Activated CD4-positive, alpha-beta T cell treated with anti-CD3 and anti-CD28 coated beads, Interleukin-2, Interleukin-6, amounts not matched to agents 100 ng/mL and 50 ng/mL, durations not matched to agents 16 hours and 8 hours (primary cell): Measurements from ENCODE around the gene IGF2BP1.
"Not testable (repeated sequence)": the region's sequence is repeated elsewhere in the genome, so short reads cannot be mapped to it uniquely, and the experiment has no call there.

ENCODE experiments used
- DNase-seq: peaks from one replicate; pipeline ENCODE4 v3.0.0-alpha.2; 2020

IGF2BP1 gene

DNA sequence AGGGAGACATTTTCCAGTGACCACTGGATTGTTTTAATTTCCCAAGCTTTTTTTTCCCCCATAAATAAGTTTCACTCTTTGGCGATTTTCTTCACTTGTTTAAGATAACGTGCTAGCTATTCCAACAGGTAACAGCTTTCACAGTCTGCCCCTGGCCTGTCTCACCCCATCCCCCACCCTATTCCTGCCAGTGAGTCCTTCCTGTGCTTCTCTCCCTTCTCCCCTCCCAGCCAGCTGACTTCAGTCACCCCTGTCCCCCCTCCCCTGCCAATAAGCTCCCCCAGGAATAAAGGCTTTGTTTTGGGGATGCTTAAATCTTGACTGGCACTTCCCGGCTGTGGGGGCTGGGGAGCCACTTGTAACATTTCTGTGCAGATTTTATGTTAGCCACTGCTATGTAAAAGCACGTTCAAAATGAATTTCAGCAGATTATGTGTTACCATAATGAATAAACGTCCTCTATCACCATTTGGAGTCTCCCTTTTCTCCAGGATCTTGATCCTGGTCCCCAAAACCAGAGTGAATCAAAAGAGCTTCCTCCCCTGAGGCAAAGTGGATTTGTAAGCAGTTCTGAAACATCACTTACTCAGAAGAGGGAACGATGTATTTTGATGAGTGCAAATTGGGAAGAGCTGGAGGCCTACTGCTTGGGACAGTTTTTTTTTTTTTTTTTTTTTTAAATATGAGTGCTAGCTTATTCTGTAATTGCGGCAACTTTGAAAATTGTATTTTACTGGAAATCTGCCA, 58.2 kb downstream of the IGF2BP1 start:
- DNase-seq, result no peak

DNA sequence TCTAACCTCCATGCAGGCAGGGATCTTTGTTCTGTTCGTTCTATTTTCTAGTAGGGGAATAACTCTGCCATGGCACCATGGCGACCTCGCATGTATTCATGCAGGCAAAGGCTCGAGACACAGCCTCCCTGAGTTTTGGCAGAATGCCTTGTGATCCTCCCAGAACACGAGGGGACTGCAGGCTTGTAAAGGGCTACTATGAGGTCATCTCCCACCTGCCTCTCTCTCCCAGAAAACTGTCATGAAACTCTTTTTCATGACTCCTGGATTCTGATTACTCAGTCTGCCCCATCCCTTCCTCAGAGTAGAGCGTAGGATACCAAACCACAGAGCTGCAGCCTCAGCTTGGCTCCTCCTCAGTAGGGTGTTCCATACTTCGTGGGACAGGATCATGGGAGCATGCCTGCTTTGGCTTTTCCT, 64.3 kb downstream of the IGF2BP1 start:
- no peak for DNase-seq

DNA sequence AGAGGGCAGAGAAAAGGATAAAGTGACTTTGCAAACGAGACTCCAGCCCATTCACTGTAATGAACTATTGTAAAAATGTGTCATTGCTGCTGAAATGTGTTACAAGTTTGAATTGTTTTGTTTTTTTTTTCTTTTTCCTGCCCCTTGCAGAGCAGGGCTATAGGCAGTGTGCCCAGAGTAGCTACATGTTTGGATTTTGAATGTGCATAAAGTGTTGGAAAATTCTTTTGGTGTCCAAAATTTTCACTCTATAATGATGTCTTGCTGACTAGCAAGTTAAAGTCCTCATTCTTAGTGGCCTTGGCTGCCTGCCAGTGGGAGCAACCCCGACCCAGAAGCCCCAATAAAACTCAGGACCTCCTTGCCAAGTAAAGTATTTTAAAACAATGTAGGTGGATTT, 66.5 kb downstream of the IGF2BP1 start:
- DNase-seq, result no peak

DNA sequence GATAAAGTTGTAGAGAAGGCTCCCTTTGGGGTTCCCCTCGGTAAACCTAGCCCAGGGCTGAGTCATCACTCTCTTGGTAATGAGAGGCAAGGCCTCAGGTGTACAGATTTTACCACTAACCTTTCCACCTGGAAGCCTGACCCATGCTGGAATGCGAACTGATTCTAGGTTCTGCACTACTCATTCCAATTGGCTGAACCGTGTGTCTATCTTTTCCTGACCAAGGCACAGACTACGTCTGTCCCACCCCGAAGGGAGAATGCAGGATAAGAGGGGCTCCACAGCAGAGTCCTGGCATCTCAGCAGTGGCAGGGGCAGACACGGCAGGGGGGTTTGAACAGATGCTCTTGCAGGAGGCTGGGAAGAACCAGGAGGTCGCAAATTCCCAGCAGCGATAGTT, 70.0 kb downstream of the IGF2BP1 start:
- no peak for DNase-seq

DNA sequence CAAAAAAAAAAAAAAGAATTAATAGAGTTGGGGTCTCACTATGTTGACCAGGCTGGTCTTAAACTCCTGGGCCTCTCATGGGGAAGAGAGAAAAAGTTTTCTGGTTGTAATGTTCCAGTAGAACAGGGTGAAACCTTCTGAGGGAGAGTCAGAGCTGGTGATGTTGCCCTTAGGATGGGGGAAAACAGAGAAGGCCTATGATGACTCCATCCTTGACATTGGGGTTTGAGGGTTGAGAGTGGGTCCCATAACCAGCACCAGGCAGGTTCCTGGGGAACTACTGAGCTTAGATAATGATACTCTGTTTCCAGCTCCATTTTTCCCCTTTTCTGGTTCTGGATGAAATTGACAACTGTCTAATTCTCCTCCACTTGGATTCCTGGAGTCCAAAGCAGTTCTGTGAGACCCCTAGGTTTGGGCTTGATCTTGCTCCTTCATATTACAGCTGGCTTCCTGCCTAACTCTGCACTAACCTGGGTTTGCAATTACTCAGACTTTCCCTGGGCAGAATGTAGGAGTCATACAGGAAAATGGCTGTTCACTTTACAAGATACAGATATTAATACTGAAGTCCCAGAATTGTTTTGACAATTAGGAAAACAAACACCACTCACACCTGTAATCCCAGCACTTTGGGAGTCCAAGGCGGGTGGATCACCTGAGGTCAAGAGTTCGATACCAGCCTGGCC, 72.5 kb downstream of the IGF2BP1 start:
- no peak for DNase-seq

DNA sequence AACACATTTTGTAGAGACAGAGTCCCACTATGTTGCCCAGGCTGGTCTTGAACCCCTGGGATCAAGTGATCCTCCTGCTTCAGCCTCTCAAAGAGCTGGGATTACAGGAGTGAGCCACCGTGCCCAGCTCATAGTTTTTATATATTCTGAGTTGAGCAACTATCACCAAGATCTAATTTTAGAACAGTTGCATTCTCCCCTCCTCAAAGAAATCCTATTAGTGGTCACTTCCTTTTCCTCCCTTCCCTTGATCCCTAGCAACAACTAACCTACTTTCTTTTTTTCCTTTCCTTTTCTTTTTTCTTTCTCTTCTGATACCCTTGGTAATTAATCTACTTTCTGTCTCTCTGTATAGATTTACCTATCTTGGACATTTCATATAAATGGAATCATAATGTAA, 73.9 kb downstream of the IGF2BP1 start:
- DNase-seq, result no peak

DNA sequence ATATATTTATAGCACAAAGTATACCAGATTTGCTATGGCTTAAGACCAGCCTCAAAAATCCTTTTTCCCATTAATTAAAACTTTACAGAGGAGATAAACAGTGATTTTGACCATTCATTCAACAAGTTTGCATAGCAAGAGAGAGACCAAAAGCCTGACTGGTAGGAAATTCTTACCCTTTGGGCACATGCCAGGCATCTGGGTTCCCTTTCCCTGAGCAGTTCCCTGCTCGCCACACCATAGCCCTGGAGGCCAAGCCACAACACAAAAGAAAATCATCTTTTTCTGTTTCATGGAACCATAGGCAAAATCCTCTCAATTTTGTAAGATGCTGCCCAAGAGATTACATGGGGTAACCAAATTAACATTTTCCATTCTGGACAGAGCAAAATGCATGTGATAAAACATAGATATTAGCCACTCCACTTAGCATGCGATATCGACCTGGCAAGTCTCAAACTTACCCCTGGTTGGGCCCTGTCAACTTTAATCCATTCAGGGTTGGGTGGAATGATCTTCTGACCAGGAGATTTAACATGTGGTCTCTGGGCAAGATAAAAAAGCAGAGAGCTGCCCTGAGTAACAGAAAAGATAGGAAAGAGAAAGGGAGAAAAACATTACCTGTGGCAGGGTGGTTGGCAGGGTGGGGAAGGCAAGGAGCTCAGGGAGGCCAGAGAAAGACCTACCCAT, 77.8 kb downstream of the IGF2BP1 start:
- no peak for DNase-seq

DNA sequence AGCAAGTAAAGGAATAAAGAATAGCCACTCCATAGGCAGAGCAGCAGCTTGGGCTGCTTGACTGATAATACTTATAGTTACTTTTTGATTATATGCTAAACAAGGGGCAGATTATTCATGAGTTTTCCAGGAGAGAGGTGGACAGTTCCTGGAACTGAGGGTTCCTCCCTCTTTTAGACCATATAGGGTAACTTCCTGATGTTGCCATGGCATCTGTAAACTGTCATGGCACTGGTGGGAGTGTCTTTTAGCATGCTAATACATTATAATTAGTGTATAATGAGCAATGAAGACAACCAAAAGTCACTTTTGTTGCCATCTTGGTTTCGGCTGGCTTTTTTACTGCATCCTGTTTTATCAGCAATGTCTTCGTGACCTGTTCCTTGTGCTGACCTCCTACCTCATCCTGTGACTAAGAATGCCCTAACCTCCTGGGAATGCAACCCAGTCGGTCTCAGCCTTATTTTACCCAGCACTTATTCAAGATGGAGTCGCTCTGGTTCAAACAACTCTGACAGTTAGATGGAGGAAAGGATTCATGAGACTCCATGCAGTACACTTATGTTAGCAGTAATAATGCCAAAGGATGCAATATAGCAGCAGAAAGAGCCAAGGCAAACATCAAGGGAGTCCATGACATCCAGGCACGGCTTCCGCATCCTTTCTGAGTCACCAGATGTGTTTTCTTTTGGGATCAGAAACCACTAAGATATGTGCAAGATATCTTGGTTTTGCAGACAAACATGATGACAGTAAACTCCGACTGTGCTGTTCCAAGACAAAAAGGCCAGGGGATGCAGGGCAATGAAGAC, 79.6 kb downstream of the IGF2BP1 start:
- DNase-seq, result no peak

DNA sequence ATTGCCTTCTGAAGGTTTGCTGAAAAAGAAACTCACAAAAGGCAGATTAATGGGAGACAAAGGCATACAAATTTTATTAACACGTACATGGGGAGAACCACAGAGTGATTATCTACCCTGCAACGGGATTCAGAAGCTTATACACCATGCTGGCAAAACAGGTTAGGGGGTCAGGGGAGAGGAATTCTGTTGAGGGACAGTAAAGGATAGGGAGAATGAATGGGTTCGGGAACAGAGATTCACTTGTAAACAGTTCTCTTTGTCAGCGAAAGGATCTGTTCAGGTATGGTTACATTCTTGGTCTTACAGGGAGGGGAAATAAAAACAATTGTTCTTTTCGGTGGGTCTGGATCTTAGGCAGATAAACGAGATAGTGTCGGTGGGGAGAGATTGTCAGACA, 81.1 kb downstream of the IGF2BP1 start:
- no peak for DNase-seq

DNA sequence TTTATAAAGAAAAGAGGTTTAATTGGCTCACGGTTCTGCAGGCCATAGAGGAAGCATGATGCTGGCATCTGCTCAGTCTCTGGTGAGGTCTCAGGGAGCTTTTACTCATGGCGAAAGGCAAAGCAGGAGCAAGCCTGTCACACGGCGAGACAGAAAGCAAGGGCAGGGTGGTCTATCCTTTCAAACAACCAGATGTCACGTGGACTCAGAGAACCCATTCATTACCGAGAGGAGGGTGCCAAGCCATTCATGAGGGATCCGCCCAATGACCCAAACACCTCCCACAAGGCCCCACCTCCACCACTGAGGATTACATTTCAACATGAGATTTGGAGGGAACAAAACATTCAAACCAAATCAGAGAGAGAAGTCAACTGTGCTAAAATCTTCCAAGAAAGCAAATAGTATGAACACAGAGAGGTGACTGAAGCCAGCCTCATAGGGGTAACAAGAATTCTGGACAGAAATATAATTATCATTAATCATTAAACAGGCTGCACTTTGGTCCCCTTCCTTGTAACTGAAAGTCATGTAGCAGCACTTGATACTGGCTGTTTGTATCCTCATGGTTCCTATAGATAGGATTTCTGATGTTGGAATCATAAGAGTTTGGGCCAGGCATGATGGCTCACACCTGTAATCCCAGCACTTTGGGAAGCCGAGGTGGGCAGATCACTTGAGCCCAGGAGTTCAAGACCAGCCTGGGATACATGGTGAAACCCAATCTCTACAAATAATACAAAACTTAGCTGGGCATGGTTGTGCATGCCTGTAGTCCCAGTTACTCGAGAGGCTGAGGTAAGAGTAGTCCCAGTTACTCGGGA, 82.9 kb downstream of the IGF2BP1 start:
- no peak for DNase-seq

DNA sequence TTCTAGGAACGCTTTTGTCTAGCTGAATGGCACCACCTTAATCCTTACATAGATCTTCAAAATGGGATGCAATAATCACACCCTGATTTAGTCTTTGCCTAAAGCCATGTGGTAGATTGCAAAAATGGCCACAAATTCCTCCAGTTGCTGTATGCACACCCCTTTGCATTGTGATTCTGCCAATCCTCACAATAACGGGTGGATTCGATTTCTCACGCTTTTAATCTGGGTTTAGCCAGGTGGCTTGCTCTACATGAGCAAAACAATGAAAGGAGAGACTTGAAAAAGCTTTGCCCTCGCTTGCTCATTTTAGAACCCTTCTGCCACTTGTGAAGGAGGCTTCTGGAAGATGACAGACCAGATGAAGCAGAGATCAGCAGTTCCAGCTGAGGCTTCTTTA, 85.0 kb downstream of the IGF2BP1 start:
- DNase-seq, result no peak

DNA sequence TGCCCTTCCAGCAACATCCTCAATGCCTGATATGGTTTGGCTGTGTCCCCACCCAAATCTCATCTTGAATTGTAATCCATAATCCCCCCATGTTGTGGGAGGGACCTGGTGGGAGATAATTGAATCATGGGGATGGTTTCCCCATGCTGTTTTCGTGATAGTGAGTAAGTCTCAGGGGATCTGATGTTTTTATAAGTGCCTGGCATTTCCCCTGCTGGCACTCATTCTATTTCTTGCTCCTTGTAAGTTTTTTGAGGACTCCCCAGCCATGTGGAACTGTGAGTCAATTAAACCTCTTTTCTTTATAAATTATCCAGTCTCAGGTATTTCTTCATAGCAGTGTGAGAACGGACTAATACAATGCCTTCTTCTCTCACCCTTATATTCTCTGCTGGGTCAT, 87.9 kb downstream of the IGF2BP1 start:
- DNase-seq, result not testable (repeated sequence)

DNA sequence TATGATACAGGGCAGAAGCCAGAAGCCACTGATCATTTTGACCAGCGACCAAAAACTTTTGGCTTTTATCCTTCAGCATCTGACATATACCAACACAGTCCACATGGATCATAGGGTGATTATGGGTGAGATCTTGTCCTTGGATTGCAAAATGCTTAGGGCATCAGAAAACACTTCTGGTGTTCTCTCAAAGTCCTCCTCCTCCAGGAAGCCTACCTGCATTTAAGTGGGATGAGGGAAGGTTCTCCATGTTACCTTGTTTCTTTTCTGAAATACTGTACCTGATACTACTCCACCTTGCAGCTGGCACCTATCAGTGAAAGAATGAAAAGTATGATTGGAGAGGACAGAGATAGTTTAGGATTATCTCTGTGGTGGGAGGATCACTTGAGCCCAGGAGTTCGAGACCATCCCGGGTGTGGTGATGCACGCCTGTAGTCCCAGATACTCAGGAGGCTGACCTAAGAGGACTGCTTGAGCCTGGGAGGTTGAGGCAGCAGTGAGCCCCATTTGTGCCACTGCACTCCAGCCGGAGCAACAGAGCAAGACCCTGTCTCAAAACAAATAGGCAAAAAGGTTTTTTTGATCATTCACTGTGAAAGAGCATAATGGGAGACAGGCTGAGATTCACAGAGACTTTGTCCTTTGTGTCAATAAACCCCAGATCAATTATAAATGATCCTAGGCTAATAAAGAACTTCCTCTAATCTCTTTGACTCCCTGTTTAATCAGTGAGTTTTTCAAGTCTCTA, 88.6 kb downstream of the IGF2BP1 start:
- DNase-seq, result no peak

DNA sequence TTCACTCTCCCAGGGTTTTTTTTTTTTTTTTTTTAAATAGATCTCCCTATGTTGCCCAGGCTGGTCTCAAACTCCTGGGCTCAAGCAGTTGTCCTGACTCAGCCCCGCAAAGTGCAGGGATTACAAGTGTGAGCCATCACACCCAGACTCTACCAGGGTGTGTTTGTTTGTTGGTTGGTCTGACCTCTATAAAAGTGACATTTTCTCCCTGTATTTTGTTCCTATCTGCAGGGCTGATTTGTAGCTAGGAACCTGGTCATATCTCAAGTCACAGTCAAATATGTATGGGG, 89.1 kb downstream of the IGF2BP1 start:
- DNase-seq, result no peak

DNA sequence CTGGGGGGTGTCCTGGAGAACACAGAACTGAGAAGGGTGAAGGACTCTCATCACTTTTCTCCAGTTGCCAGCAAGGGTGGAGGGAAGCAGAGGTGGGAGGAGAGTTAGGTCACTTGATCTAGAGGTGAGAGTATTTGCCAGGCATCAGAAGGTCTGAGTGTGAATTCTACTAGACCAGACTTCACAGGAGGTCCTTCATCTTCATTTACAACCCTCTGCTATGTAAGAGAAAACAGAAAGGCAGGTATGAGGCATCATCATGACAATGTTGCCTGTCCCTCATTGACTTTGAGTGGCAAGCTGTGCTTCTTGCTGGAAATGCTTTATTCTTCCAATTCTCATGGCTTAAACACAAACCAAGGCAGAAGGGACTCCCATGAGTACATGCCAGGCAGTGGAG, 89.5 kb downstream of the IGF2BP1 start:
- no peak for DNase-seq

DNA sequence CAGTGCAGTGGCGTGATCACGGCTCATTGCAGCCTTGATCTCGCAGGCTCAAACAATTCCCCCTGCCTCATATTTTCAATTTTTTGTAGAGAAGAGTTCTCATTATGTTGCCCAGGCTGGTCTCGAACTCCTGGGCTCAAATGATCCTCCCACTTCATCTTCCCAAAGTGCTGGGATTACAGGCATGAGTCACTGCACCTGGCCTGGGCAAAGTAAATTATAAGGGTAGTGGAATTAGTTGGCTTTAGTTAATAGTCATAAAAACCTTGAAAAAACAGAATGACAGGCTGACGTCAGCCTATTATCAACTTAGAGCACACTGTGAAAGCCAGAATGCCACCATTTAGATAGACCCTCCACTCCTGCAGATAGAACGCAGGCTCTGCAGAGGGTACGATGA, 91.9 kb downstream of the IGF2BP1 start:
- DNase-seq, result no peak

DNA sequence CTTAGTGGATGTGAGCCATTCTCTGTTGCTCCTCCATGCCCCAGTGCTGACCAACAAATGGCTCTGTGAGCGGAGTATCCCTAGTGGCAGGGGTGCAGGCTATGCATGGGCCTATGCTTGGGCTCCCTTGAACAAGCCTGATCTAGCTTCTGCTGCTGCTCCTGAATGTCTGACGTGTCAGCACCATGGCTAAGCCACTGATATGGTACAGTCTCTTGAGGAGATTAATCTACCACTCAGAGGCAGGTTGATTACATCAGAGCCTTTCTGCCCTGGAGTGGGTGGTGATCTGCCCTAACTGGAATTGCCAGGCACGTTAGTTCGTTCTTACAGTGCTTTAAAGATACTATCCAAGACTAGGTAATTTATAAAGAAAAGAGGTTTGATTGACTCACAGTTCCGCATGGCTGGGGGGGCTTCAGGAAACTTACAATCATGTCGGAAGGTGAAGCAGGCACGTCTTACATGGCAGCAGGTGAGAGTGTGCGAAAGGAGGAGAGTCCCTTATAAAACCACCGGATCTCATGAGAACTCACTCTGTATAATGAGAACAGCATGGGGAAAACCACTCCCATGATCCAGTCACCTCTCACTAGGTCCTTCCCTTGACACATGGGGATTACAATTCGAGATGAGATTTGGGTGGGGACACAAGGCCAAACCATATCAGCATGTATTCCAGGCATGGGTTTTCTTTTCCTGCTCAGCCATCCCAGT, 93.9 kb downstream of the IGF2BP1 start:
- DNase-seq, result no peak

DNA sequence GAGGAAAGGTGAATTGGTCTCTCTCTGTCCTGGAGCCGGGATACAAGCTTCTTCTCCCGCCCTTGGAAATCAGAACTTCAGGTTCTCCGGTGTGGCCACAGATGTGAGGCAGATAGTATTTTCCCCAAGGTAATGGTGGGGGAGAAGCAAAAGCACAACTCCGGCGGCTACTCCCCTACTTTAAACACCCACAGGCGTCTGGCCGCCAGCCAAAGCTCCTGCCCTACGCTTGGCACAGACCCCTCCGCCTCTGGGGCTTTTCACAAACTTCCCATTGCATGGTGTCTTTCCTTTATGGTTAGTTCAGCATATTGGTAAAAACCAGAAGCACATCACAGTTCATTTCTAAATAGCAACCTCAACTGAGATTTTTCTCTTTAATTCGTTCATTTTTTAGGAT, 95.9 kb downstream of the IGF2BP1 start:
- DNase-seq, result no peak

DNA sequence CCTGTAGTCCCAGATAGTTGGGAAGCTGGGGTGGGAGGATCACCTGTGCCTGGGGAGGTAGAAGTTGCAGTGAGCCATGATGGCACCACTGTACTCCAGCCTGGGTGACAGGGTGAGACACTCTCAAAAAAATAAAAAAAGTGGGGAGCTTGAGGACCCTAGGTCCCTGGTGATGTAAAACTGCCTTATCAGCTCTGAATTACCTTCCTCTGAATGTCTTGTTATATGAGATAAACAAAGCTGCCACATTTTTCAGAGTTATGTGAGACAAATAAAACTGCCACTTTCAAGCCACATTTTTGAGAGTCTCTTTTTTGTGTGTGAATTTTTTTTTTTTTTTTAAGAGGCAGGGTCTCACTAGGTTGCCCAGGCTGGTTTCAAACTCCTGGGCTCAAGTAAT, 103.4 kb downstream of the IGF2BP1 start:
- DNase-seq, result no peak

DNA sequence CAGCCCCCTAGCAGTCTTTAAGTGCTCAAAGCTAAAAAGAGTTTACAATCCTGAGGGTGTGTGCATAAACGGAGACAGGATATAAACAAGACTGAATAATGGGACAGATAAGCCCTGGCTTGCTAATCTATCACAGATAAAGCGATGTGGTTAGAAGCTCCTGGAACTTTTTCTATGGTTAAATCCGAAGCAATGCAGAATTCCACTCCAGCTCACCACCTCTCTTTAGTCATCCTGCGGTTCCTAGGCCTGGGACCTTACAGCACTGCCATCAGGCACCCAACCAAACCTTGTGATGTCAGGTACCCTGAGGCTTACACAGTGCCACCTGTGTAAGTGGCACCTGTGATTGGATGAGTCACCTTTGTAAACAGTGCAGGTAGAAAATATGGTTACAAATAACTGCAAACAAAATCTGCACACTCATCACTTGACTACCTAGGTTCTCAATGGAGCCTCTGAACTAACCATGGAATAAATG, 103.9 kb downstream of the IGF2BP1 start:
- DNase-seq, result no peak

DNA sequence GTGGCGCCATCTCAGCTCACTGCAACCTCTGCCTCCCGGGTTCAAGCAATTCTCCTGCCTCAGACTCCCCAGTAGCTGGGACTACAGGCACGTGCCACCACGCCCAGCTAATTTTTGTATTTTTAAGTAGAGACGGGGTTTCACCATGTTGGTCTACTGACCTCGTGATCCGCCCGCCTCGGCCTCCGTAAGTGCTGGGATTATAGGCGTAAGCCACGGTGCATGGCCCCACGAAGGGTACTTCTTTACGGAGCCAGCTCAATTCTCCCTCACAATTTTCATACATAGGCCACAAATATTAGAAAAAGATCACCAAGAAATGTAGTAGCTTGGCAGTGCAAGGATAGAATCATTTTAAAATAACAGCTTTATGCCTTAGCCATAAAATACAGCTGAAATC, 106.2 kb downstream of the IGF2BP1 start:
- not testable (repeated sequence) for DNase-seq
